AG09319 (cell line): ENCODE data around the gene PLCH2.

Experiments used
- DNase-seq: peaks from one replicate; pipeline ENCODE4 v3.0.0-alpha.2; 2010; ENCODE audit warnings: low read depth; ENCODE audit errors: extremely low read depth
- TF ChIP-seq, protein P1 (sequence below): IDR thresholded peaks from 2 replicates; pipeline ENCODE4 v1.5.1; 2011; ENCODE audit warnings: low read depth, mild to moderate bottlenecking, inconsistent platforms, low read length, moderate library complexity

PLCH2 gene

DNA sequence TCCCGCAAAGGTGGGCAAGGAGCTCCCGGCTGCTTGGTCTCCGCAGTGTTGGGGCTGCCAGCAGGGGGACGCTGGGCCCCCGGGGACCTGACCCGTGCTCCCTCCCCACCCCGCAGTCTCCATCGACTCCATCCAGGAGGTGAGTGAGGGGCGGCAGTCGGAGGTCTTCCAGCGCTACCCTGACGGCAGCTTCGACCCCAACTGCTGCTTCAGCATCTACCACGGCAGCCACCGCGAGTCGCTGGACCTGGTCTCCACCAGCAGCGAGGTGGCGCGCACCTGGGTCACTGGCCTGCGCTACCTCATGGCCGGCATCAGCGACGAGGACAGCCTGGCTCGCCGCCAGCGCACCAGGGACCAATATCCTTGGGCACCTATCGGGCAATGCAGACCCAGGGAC lies 3.5 kb downstream of the PLCH2 start:
- TF ChIP-seq, protein P1, sequence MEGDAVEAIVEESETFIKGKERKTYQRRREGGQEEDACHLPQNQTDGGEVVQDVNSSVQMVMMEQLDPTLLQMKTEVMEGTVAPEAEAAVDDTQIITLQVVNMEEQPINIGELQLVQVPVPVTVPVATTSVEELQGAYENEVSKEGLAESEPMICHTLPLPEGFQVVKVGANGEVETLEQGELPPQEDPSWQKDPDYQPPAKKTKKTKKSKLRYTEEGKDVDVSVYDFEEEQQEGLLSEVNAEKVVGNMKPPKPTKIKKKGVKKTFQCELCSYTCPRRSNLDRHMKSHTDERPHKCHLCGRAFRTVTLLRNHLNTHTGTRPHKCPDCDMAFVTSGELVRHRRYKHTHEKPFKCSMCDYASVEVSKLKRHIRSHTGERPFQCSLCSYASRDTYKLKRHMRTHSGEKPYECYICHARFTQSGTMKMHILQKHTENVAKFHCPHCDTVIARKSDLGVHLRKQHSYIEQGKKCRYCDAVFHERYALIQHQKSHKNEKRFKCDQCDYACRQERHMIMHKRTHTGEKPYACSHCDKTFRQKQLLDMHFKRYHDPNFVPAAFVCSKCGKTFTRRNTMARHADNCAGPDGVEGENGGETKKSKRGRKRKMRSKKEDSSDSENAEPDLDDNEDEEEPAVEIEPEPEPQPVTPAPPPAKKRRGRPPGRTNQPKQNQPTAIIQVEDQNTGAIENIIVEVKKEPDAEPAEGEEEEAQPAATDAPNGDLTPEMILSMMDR = no peak
- DNase-seq = no peak

DNA sequence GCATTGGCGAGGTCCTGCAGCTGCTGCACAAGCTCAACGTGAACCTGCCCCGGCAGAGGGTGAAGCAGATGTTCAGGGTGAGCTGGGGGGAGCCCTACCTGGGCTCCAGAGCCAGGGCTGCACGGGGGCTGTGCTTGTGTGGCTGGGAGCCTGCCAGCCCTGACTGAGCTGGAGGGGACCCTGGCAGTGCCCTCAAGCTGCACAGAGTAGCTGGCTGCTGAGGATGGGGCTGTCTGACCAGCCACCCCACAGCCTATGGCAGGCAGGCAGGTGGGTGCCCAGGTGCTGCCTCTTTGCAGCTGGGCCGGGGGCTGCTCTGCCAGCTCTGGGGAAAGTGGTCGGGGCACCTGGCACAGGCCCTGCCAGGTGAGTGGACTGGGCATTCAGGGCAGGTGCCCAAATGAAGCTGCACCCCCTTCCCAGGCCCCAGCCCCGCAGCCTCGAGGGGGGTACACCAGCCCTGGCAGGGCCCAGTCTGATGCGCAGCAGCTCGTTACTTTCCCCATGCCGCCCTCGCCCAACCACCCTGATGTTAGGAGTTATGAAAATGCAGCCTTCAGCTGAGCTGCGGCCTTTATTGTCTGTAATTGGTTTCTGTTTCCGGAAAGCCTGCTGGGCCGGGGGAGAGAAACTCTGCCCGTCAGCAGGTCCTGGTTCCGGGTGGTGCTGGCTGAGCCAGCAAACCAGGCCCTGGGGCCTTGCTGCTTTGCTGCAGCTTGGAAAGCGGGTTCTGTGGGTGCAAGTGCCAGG lies 4.3 kb downstream of the PLCH2 start:
- no peak for DNase-seq
- TF ChIP-seq, protein P1 = no peak

DNA sequence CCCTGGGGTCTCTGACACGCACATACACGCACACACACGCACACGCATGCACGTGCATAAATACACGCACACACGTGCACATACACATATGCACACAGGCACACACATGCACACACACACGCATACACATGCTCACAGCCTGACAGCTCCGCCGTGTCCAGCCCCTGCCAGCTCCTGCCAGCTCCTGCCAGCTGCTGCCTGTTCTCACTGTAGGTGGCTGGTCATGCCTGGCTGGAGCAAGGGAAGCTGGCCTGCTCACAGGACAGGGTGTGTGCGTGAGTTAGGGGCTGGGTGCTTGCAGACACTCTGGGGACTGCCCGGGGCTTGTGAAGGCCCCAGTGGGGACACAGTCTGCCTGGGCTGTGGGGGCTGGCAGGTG lies 4.9 kb downstream of the PLCH2 start:
- TF ChIP-seq, protein P1 = no peak
- DNase-seq = no peak

DNA sequence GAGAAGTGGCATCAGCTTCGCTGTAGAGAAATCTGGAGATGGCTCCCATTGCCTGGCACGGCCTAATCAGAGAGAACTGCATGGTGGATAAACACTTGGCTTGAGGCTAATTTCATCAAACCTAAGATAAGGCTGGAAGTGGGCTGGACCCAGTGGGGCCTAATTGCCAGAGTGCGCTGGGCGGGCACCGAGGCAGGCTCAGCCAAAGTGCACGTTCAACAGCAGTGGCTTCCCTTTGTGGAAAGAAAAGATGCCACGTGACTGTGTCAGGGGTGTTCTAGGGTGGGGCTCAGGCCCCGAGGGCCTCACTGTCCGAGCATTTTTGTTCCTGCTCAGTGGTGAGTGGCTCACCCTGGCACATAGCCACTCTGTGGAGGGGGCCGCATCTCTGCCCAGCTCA lies 5.8 kb downstream of the PLCH2 start:
- no peak for DNase-seq
- TF ChIP-seq, protein P1 = no peak

DNA sequence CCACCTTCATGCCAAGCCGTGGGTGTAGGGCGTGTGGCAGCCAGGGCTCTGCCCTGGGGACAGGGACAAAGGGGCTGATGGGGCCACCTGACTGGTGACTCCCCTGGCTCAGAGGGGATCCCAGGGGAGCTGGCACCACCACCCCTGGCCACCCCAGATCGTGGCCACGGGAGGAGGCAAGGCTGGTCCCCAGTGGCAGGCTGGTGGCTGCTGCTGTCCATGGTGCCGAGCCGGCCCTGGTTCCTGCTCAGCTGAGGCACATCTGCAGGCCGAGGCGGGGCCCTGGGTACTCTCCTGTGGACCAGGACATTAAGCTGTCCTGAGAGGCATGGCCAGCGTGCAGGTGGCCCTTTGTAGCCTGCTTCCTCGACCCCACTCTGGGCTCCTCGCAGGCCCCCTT lies 6.5 kb downstream of the PLCH2 start:
- no peak for DNase-seq
- TF ChIP-seq, protein P1 = no peak

DNA sequence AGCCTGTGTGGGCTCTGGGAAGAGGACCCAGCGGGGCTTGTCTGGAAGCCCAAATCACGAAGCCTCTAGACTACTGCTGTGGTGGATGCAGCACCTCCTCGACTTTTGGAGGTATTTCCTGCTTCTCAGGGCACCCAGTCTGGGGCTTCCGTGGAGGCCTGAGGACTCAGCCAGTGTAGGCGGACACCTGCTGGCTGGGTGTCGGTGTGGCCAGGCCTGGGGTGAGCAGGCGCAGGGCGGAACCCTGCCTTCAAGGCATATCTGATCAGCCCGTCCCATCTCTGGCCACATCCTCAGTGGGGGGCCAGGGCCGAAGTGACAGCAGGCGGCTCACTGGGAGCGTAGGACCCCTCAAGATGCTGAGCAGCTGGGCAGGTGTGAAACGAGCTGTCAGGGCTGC lies 6.9 kb downstream of the PLCH2 start:
- TF ChIP-seq, protein P1 = no peak

DNA sequence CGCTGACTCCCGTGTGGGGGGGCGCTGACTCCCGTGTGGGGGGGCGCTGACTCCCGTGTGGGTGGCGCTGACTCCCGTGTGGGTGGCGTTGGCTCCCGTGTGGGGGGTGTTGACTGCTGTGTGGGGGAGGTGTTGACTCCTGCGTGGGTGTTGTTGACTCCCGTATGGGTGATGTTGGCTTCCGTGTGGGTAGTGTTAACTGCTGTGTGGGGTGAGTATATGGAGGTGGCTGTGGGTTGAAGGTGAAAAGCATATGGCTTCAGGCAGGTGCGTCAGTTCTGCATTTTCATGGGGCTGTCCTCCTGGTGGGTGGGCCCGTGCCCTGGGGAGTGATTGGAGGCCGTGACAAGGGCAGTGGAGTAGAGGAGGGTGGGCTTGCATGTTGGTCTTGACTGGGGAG lies 7.9 kb downstream of the PLCH2 start:
- TF ChIP-seq, protein P1 = no peak
- DNase-seq = no peak

More for the DNA sequence above, 6.9 kb downstream of the PLCH2 start:
- no peak for DNase-seq
